HG03575 (cell line): ENCODE results near the gene USP25.
"Not testable (repeated sequence)": the region's sequence is repeated elsewhere in the genome, so short reads cannot be mapped to it uniquely, and the experiment has no call there.

Experiments
- ATAC-seq: cut with Tn5 transposase; IDR thresholded peaks from one replicate; pipeline ENCODE4 v1.9.1; 2021; ENCODE audit not compliant: unreplicated experiment, insufficient number of reproducible peaks, low FRiP score; ENCODE audit errors: extremely low read depth

Gene USP25

GRCh38 chr21:15729346-15729673, 472 bp upstream of the USP25 start:
- no peak for ATAC-seq

DNA sequence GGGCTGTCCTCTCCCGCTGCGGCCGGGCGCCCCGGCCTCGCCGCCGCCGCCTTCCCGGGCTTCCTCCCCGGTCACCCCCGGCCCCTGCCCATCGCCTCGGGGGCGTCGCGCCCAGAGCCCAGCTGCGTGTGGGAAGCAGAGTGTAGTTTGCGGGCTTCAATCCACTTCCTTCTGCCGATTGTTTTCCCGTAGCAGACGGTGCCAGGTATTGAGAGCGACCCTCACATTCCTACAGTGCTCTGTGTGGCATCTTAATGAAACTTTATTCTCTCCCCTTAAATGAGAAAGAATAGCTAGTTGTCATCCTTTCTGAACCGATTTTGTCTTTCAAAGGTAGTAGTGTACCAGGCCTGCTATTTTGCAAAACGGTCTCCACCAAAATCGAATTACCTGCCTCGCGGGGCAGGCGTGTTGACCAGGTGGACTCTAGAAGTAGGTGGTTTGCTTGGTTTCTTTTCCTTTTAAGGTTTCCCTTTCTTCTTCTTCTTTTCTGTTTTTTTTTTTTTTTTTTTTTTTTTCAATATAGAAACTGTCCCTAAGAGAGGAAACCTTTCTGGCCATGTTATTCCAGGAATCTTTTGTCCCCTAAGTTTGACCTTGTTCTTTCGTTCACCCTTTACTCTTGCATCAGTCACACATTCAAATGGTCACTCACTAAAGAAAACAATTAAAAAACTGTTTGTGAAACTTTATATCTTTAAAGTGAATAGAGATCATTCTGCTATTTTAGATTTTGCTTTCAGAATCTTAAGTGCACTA, 881 bp downstream of the USP25 start:
- no peak for ATAC-seq

GRCh38 chr21:15731243-15731613, 1.4 kb downstream of the USP25 start:
- no peak for ATAC-seq

GRCh38 chr21:15732290-15732995, 2.7 kb downstream of the USP25 start:
- peak; percentile 75 for ATAC-seq

- no peak for ATAC-seq
These were observed 3.2 kb downstream of the USP25 start for GRCh38 chr21:15732996-15733329.

DNA sequence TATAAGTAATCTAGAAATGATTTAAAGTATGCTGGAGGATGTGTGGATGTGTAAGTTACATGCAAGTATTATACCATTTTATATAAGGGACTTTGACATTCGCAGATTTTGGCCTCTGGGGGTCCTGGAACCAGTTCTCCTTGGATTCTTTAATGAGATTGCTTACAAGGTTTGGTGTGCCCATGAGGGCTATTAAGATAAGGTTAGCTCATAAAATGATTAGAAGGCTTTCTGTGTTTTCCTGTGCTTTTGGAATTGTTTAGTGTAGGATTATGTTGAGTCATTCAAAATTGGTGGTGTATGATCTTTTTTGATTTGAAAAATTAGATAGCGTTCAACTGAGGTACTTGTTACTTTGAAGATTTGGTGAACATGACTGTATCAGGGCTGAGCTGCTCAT, 5.6 kb downstream of the USP25 start:
- ATAC-seq = no peak

DNA sequence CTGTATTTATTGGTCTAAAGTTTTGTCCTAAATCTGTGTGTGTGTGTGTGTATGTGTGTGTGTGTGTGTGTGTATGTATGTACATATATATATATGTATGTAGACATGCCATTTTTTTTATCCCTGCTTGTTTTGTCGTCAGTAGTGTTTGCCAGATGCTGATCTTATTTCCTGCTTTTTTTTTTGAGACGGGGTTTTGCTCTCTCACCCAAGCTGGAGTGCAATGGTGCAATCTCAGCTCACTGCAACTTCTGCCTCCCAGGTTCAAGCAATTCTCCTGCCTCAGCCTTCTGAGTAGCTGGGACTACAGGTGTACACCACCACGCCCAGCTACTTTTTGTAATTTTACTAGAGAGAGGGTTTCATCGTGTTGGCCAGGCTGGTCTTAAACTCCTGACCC, 6.1 kb downstream of the USP25 start:
- not testable (repeated sequence) for ATAC-seq

DNA sequence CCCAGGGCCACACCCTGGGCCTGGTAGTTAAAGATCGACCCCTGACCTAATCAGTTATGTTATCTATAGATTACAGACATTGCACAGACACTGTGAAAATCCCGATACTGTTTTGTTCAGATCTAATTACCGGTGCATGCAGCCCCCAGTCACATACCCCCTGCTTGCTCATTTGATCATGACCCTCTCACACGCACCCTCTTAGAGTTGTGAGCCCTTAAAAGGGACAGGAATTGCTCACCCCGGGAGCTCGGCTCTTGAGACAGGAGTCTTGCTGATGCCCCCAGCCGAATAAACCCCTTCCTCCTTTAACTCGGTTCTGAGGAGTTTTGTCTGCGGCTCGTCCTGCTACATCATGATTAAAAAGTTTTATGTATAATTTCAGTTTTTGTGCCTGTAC, 9.0 kb downstream of the USP25 start:
- not testable (repeated sequence) for ATAC-seq

DNA sequence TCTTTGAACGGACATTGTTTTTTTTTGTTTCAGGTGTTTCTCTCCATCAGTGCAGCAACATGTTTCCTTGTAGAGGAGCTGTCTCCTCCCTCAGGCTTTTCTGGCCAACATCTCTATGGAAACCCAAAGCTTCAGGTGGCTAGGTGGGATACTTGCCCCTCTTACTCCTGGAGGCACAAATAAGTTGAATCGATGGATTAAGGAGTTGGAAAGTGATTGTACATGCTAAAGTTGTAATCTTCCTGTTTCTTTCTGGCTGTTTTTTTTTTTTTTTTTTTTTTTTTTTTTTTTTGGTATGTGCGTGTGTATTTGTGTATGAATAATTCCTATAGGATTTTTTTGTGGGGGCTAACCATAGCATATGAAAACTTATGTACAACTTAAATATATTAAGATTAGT, 10.6 kb downstream of the USP25 start:
- ATAC-seq = no peak

GRCh38 chr21:15741510-15741909, 11.7 kb downstream of the USP25 start:
- ATAC-seq = no peak

DNA sequence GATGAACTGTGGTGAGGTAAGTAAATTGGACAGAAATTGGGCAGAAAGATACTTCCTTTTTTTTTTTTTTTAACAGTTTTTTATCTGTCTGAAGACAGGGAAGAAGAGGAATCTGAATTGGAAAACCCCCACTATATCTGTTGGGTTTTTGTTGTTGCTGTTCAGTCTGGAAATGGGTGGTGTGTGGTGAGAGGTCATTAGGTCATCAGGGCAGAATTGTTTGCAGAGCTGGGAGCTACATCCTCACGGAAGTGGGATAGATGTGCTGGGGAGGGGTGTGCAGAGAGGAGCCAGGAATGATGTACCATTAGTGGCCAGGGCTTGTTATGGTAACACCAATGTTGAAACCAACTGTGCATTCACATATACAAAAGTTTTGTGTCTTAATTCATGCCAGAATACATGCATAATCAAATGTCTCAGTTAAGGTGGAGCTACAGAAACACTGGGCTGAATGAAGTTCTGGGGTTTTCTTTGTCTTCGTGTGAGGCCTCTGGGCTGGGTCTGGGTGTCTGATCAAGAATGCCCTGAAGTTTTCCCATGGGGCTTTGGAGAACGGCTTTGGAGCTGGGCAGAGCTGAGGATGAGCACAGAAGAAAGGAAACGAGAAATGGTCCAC, 12.4 kb downstream of the USP25 start:
- ATAC-seq = no peak

GRCh38 chr21:15742694-15743093, 12.9 kb downstream of the USP25 start:
- ATAC-seq = no peak

GRCh38 chr21:15743593-15743992, 13.8 kb downstream of the USP25 start:
- ATAC-seq = no peak

DNA sequence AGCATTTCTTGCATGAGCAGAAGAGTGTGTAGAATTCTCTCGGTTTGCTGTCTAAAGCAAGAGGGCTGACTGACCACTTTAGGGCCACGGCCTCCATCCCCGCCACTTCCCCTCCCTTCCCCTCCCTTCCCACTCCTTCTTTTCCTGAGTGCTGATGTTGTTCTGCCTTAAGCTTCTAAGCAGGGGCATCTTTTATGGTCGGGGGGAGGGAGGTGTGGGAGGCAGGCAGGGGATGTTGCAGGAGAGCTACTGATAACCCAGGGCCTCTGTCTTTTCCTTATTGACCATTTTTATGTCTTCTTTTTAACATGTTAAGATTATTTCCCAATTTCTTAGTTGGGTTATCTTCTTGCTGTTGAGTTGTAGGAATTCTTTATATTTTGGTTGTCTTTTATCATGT, 15.1 kb downstream of the USP25 start:
- ATAC-seq = no peak

DNA sequence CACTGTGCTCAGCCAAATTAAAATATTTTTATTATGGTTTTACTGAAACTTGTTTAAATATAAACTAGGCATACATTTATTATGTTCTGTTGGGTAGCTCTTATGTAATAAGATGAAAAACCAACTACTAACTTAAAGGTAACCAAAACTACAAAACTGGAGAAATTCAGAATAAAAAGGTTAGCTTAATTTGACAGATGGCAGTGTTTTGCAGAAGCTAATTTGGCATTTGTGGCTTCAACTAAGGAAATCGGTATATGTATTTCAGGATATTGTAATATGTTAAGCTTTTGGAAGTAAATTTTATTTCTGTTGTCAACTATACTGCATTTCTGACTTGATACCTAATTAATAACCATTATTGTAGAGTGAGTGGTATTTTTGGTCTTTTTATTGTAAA, 18.8 kb downstream of the USP25 start:
- ATAC-seq = no peak

DNA sequence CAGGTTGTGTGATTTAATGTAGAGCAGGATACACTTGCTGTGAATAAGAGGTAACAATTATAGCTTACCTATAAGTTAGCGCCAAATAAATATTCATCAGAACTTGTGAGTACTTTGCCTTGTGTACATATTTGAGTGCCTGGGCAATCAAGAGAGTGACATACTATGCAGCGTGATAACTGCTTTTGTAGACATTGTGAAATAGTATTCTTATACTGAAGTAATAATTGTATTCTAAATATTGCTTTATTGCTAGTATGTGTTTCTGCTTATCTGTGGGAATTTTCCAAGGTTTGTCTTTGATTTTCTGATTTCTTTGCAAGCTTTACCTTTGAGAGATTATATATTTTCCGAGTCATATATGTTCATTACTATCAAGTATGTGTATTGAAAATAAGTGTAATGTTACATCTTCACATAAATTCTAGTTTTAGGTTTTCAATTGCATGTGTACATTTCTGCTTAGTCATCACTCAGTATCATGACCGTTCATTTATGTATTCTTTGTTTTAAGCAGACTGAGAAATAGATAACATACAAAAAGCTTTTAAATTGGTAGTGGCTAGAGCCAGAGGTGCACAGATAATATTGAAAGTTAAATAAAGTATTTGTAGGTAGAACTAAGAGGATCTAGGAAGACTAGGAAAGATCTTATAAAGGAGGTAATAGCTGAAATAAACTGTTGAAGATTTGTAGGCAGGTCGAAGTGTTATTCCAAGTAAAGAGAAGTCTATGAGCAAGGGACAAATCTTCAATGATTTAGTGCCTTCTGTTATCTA, 19.5 kb downstream of the USP25 start:
- no peak for ATAC-seq

DNA sequence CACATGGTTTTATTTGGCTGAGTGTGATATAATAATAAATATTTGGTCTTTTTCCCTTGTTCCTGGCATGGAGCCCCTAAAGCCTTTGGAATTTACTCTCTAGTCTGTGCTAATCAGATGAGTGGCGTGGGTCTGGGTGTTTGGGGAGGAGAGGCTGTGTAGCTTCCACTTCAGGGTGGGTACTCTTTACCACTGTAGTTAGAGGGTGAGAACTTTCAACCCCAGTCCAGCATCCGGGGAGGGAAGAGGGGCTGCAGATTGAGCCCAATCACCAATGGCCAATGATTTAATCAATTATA, 20.0 kb downstream of the USP25 start:
- no peak for ATAC-seq

DNA sequence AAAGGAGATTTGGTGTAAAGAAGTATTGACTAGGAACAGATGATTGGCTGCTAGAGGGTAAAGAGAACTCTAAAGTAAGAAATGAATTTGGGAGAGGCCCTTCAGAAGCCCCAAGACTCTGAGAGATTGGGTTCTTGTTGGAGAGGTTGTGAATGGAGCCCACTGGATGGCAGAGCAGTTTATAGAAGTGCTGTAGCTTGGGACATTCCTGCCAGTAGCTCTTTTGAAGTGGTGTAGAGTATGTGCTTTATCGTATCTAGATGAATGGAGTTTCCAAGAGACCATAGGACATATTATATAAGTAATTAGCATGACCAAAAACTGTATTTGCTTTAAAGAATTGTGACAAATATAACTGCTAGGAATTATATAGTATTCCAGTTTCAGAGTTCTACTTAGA, 21.3 kb downstream of the USP25 start:
- ATAC-seq = no peak

- no peak for ATAC-seq
These were observed 21.8 kb downstream of the USP25 start for GRCh38 chr21:15751546-15751945.

DNA sequence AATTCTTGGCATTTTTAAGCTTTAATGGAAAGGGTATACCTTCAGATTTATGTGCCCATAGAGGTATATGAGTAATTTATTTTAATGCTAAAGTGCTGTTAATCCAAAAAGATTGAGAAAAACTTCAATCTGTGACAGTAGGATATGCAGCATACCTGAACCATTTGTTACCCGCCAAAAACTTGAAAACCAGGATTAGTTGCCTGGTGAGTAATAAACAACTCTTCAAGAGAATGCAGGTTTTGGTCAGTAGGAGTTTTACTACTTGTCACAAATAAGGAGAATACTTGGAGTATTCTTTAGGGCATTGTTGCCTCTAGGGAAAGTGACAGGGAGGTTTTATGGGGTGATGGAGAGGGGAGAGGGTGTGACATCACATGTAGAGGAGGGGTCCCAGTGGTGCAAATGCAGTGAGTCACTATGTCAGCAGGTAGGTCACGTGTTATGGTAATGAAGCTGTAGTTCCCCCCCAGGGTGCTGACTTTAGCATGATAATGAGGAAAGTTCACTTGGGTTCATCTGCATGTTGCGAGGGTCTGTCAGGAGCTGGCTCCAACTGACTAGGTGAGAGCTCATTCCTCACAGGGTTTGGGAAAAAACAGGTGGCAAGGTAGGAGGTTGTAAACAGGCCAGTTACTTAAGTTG, 23.1 kb downstream of the USP25 start:
- ATAC-seq = no peak
